WTC11 (cell line): ENCODE measurements around the gene RASGEF1C. TPM values are rescaled to one million over a fixed set of nuclear protein-coding genes. Genes with fewer than 3 reads are reported as not detected.

Source experiments
- ATAC-seq: fragments of 200-7000 bp; cut with Tn5 transposase; 2 replicates; pipeline ENCODE4 v1.10.0; 2021; ENCODE audit warnings: mild to moderate bottlenecking, moderate library complexity
- CTCF ChIA-PET: fragments of 300-600 bp; sonication (Branson Sonifier 250); formaldehyde crosslinking; loops from one replicate; lab custom pipeline; 2021; ENCODE audit warnings: antibody characterized with exemption; lab: Charles Lee
- POLR2A ChIA-PET: fragments of 350-600 bp; sonication (Branson Sonifier 250); formaldehyde crosslinking; loops from one replicate; lab custom pipeline; 2021; ENCODE audit warnings: antibody characterized with exemption; lab: Charles Lee
- DNase-seq: peaks from one replicate; pipeline ENCODE4 v3.0.0; 2021; ENCODE audit warnings: low spot score
- H3K27ac Mint-ChIP-seq: 2 replicates; pipeline ENCODE4 v1.8.0; 2021; ENCODE audit warnings: mixed read lengths
- H3K27me3 Mint-ChIP-seq: 2 replicates; pipeline ENCODE4 v1.8.0; 2021; ENCODE audit warnings: low read depth, mild to moderate bottlenecking, moderate library complexity, mixed read lengths
- H3K36me3 Mint-ChIP-seq: 2 replicates; pipeline ENCODE4 v1.8.0; 2021; ENCODE audit warnings: mixed read lengths
- H3K4me1 Mint-ChIP-seq: 2 replicates; pipeline ENCODE4 v1.8.0; 2022; ENCODE audit warnings: mixed read lengths
- H3K4me3 Mint-ChIP-seq: 2 replicates; pipeline ENCODE4 v1.8.0; 2021; ENCODE audit warnings: mild to moderate bottlenecking, moderate library complexity, mixed read lengths
- H3K9me3 Mint-ChIP-seq: 2 replicates; pipeline ENCODE4 v1.8.0; 2021; ENCODE audit warnings: mixed read lengths
- ATF3 ChIP-seq: sonication (generic); formaldehyde crosslinking; conservative IDR thresholded peaks from 2 replicates; pipeline ENCODE4 v1.8.1; 2022; ENCODE audit warnings: mild to moderate bottlenecking, missing genetic modification reagents
- CBFB ChIP-seq: sonication (generic); formaldehyde crosslinking; IDR thresholded peaks from 2 replicates; pipeline ENCODE4 v1.8.1; 2022; ENCODE audit warnings: mild to moderate bottlenecking, low read depth, missing genetic modification reagents
- CREB1 ChIP-seq: sonication (generic); formaldehyde crosslinking; IDR thresholded peaks from 2 replicates; pipeline ENCODE4 v1.8.0; 2023; ENCODE audit warnings: mild to moderate bottlenecking, missing genetic modification reagents
- CREM ChIP-seq: sonication (generic); formaldehyde crosslinking; IDR thresholded peaks from 2 replicates; pipeline ENCODE4 v1.8.1; 2022; ENCODE audit warnings: mild to moderate bottlenecking, missing genetic modification reagents, moderate library complexity
- E2F5 ChIP-seq: sonication (generic); formaldehyde crosslinking; IDR thresholded peaks from 2 replicates; pipeline ENCODE4 v1.8.1; 2022; ENCODE audit warnings: mild to moderate bottlenecking, moderate library complexity, missing genetic modification reagents
- EMX1 ChIP-seq: fragments of 250-450 bp; sonication (Bioruptor Pico); IDR thresholded peaks from 2 replicates; pipeline ENCODE4 v1.8.0; 2021; ENCODE audit warnings: mild to moderate bottlenecking
- HMGA2 ChIP-seq: fragments of 250-450 bp; sonication (Bioruptor Pico); IDR thresholded peaks from 2 replicates; pipeline ENCODE4 v1.4.0; 2021; ENCODE audit warnings: mild to moderate bottlenecking, moderate library complexity
- JAZF1 ChIP-seq: fragments of 250-450 bp; sonication (Bioruptor Pico); IDR thresholded peaks from 2 replicates; pipeline ENCODE4 v1.9.0; 2021; ENCODE audit warnings: moderate library complexity, mild to moderate bottlenecking, inconsistent platforms
- NFATC4 ChIP-seq: fragments of 250-450 bp; sonication (Bioruptor Pico); IDR thresholded peaks from 2 replicates; pipeline ENCODE4 v1.9.0; 2021; ENCODE audit warnings: mild to moderate bottlenecking
- NFYB ChIP-seq: sonication (generic); formaldehyde crosslinking; conservative IDR thresholded peaks from 2 replicates; pipeline ENCODE4 v1.8.0; 2022; ENCODE audit warnings: low read depth, missing genetic modification reagents
- NR1H2 ChIP-seq: sonication (generic); formaldehyde crosslinking; IDR thresholded peaks from 2 replicates; pipeline ENCODE4 v1.9.0; 2021; ENCODE audit warnings: mild to moderate bottlenecking, moderate library complexity, missing genetic modification reagents
- TCF7 ChIP-seq: sonication (generic); formaldehyde crosslinking; IDR thresholded peaks from 2 replicates; pipeline ENCODE4 v1.8.0; 2022; ENCODE audit warnings: mild to moderate bottlenecking, low read depth, missing genetic modification reagents, moderate library complexity
- TEAD1 ChIP-seq: sonication (generic); formaldehyde crosslinking; IDR thresholded peaks from 2 replicates; pipeline ENCODE4 v1.8.0; 2022; ENCODE audit warnings: mild to moderate bottlenecking, missing genetic modification reagents
- USF2 ChIP-seq: sonication (generic); formaldehyde crosslinking; IDR thresholded peaks from 2 replicates; pipeline ENCODE4 v1.8.1; 2023; ENCODE audit warnings: mild to moderate bottlenecking, missing genetic modification reagents, moderate library complexity
- ZBTB21 ChIP-seq: sonication (generic); formaldehyde crosslinking; IDR thresholded peaks from 2 replicates; pipeline ENCODE4 v1.8.1; 2023; ENCODE audit warnings: mild to moderate bottlenecking, missing genetic modification reagents, borderline replicate concordance
- ZNF263 ChIP-seq: sonication (generic); formaldehyde crosslinking; IDR thresholded peaks from 2 replicates; pipeline ENCODE4 v1.8.1; 2022; ENCODE audit warnings: low read depth, mild to moderate bottlenecking, moderate library complexity, missing genetic modification reagents
- ZNF416 ChIP-seq: fragments of 250-450 bp; sonication (Bioruptor Pico); IDR thresholded peaks from 2 replicates; pipeline ENCODE4 v1.9.0; 2021; ENCODE audit warnings: mild to moderate bottlenecking, inconsistent platforms
- ZNF671 ChIP-seq: fragments of 250-450 bp; sonication (Bioruptor Pico); IDR thresholded peaks from 2 replicates; pipeline ENCODE4 v1.8.0; 2021; ENCODE audit warnings: mild to moderate bottlenecking
- total RNA-seq: library from RNA; stranded (reverse); gene quantifications from 3 replicates; pipeline ENCODE4 v1.2.3, GENCODE V29; 2021
- TF ChIP-seq, protein P1 (sequence below): sonication (generic); formaldehyde crosslinking; IDR thresholded peaks from 2 replicates; pipeline ENCODE4 v1.8.1; 2023; ENCODE audit warnings: mild to moderate bottlenecking, moderate library complexity, missing genetic modification reagents
- TF ChIP-seq, protein P2 (sequence below): fragments of 250-450 bp; sonication (Bioruptor Pico); IDR thresholded peaks from 2 replicates; pipeline ENCODE4 v1.9.0; 2021; ENCODE audit warnings: moderate library complexity, mild to moderate bottlenecking, inconsistent platforms, borderline replicate concordance
- TF ChIP-seq, protein P3 (sequence below): sonication (generic); formaldehyde crosslinking; IDR thresholded peaks from 2 replicates; pipeline ENCODE4 v1.8.1; 2023; ENCODE audit warnings: mild to moderate bottlenecking, missing genetic modification reagents, moderate library complexity

The RASGEF1C gene
- total RNA-seq, 1 experiment from 2014 or later: 0.96 TPM

DNA sequence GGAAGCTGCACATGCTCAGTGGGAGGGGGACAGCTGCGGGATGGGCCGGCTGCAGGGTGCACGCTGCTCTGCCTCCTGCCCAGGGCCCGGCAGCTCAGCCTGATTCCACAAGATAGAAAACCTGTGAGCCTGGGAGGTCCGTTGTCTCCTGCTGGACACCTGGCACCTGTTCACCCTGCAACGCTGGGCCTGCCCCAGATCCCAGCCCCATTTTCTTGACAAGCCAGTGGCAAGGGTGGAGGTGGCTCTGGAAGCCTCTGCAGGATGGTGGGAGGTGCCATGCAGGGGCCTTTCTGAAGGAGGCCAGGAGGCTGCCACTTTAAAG is 69.3 kb downstream of the RASGEF1C start (continued):
- no peak for TF ChIP-seq ZNF671
- TF ChIP-seq CREM (CRISPR knock-in tag): no peak
- TF ChIP-seq USF2: no peak
- no peak for TF ChIP-seq E2F5
- TF ChIP-seq ATF3 (CRISPR knock-in tag): no peak
- no peak for TF ChIP-seq ZBTB21 (CRISPR knock-in tag)
- TF ChIP-seq NR1H2 (CRISPR knock-in tag): no peak
- TF ChIP-seq, all 79 proteins: peak for 0

GRCh38 chr5:180138976-180139730 is 69.9 kb downstream of the RASGEF1C start:
- POLR2A ChIA-PET: no interaction called here
- TF ChIP-seq NFYB (CRISPR knock-in tag): no peak
- no peak for TF ChIP-seq E2F5
- no peak for TF ChIP-seq TEAD1 (CRISPR knock-in tag)
- TF ChIP-seq, protein P1, sequence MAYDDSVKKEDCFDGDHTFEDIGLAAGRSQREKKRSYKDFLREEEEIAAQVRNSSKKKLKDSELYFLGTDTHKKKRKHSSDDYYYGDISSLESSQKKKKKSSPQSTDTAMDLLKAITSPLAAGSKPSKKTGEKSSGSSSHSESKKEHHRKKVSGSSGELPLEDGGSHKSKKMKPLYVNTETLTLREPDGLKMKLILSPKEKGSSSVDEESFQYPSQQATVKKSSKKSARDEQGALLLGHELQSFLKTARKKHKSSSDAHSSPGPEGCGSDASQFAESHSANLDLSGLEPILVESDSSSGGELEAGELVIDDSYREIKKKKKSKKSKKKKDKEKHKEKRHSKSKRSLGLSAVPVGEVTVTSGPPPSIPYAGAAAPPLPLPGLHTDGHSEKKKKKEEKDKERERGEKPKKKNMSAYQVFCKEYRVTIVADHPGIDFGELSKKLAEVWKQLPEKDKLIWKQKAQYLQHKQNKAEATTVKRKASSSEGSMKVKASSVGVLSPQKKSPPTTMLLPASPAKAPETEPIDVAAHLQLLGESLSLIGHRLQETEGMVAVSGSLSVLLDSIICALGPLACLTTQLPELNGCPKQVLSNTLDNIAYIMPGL: no peak
- TF ChIP-seq JAZF1 (CRISPR knock-in tag): no peak
- TF ChIP-seq CBFB (CRISPR knock-in tag): no peak
- TF ChIP-seq, protein P2, sequence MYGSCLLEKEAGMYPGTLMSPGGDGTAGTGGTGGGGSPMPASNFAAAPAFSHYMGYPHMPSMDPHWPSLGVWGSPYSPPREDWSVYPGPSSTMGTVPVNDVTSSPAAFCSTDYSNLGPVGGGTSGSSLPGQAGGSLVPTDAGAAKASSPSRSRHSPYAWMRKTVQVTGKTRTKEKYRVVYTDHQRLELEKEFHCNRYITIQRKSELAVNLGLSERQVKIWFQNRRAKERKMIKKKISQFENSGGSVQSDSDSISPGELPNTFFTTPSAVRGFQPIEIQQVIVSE: no peak
- TF ChIP-seq CREB1 (CRISPR knock-in tag): no peak
- TF ChIP-seq NFATC4 (CRISPR knock-in tag): no peak
- TF ChIP-seq HMGA2 (CRISPR knock-in tag): no peak
- H3K27ac Mint-ChIP-seq: 0 out of 2 replicates have a peak overlapping the region, but pooled peaks have one; percentile 9
- ATAC-seq (no peak), DNase-seq (no peak)
- peaks cover 3% of the 10 kb centered on the region; the same call in 1 of the 2 replicates for H3K27me3 Mint-ChIP-seq
- no peaks in the 10 kb centered on the region for H3K4me1 Mint-ChIP-seq
- no peaks in the 10 kb centered on the region for H3K36me3 Mint-ChIP-seq
- H3K9me3 Mint-ChIP-seq: no peaks in the 10 kb centered on the region
- CTCF ChIA-PET: interaction anchor here (1.1 to 1.3 kb wide), 3 partner anchors 12 to 464 kb away, joined by 3 to 4 read pairs (median 3); no protein-coding TSS in a partner anchor
- H3K4me3 Mint-ChIP-seq: no peak overlapping the region

GRCh38 chr5:180138214-180138975 is 70.6 kb downstream of the RASGEF1C start:
- no peak overlapping the region for H3K4me3 Mint-ChIP-seq
- H3K27ac Mint-ChIP-seq: no peak overlapping the region
- no peaks in the 10 kb centered on the region for H3K4me1 Mint-ChIP-seq
- peaks cover 3% of the 10 kb centered on the region; the same call in 1 of the 2 replicates for H3K27me3 Mint-ChIP-seq
- POLR2A ChIA-PET: no interaction called here
- no peaks in the 10 kb centered on the region for H3K9me3 Mint-ChIP-seq
- H3K36me3 Mint-ChIP-seq: no peaks in the 10 kb centered on the region
- TF ChIP-seq EMX1 (CRISPR knock-in tag): no peak
- no peak for TF ChIP-seq ZNF263
- TF ChIP-seq, protein P3, sequence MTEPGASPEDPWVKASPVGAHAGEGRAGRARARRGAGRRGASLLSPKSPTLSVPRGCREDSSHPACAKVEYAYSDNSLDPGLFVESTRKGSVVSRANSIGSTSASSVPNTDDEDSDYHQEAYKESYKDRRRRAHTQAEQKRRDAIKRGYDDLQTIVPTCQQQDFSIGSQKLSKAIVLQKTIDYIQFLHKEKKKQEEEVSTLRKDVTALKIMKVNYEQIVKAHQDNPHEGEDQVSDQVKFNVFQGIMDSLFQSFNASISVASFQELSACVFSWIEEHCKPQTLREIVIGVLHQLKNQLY (CRISPR knock-in tag): no peak
- no peak for TF ChIP-seq CREB1 (CRISPR knock-in tag)
- no peak for TF ChIP-seq ZNF416 (CRISPR knock-in tag)
- TF ChIP-seq TCF7 (CRISPR knock-in tag): no peak
- CTCF ChIA-PET: interaction anchor here (1.1 to 1.3 kb wide), 3 partner anchors 11 to 464 kb away, joined by 3 to 4 read pairs (median 3); no protein-coding TSS in a partner anchor
- no peak for ATAC-seq
- DNase-seq: no peak
